GM23248 (cell line): Measurements from ENCODE around the gene SIRT6. TPM values are rescaled to one million over a fixed set of nuclear protein-coding genes. Genes with fewer than 3 reads are reported as not detected.

Experiments
- DNase-seq: peaks from one replicate; pipeline ENCODE4 v3.0.0-alpha.2; 2015
- H2AFZ ChIP-seq: fragments of 200-600 bp; sonication (generic); 2 replicates; pipeline ENCODE4 v1.6.1; 2016; ENCODE audit warnings: antibody characterized with exemption
- H3F3A ChIP-seq: fragments of 200-600 bp; sonication (generic); 2 replicates; pipeline ENCODE4 v1.6.1; 2016; ENCODE audit warnings: mild to moderate bottlenecking, antibody characterized with exemption, mixed run types; ENCODE audit not compliant: insufficient read depth
- H3K27ac ChIP-seq: fragments of 200-600 bp; sonication (generic); 2 replicates; pipeline ENCODE4 v1.5.1; 2016; ENCODE audit warnings: mild to moderate bottlenecking
- H3K27me3 ChIP-seq: fragments of 200-600 bp; sonication (generic); replicated peaks from 2 replicates; pipeline ENCODE4 v1.6.1; 2016; ENCODE audit warnings: mild to moderate bottlenecking; ENCODE audit not compliant: insufficient read depth
- H3K36me3 ChIP-seq: fragments of 200-600 bp; sonication (generic); 2 replicates; pipeline ENCODE4 v1.6.1; 2016; ENCODE audit warnings: low read depth, mild to moderate bottlenecking
- H3K4me1 ChIP-seq: fragments of 200-600 bp; sonication (generic); 2 replicates; pipeline ENCODE4 v1.6.1; 2016; ENCODE audit warnings: mild to moderate bottlenecking; ENCODE audit not compliant: insufficient read depth
- H3K4me2 ChIP-seq: fragments of 200-600 bp; sonication (generic); one replicate; pipeline ENCODE4 v1.6.1; 2016; ENCODE audit warnings: mild to moderate bottlenecking; ENCODE audit not compliant: unreplicated experiment
- H3K4me3 ChIP-seq: fragments of 200-600 bp; sonication (generic); 2 replicates; pipeline ENCODE4 v1.5.1; 2016; ENCODE audit warnings: mild to moderate bottlenecking
- H3K79me2 ChIP-seq: fragments of 200-600 bp; sonication (generic); 2 replicates; pipeline ENCODE4 v1.6.1; 2016; ENCODE audit warnings: mild to moderate bottlenecking; ENCODE audit not compliant: insufficient read depth
- H3K9ac ChIP-seq: fragments of 200-600 bp; sonication (generic); 2 replicates; pipeline ENCODE4 v1.6.1; 2016; ENCODE audit warnings: mild to moderate bottlenecking
- H3K9me2 ChIP-seq: fragments of 200-600 bp; sonication (generic); 2 replicates; pipeline ENCODE4 v1.6.1; 2016; ENCODE audit warnings: mixed run types, mild to moderate bottlenecking, moderate library complexity; ENCODE audit not compliant: insufficient read depth
- H3K9me3 ChIP-seq: fragments of 200-600 bp; sonication (generic); one replicate; pipeline ENCODE4 v1.6.1; 2017; ENCODE audit warnings: low read depth
- H4K20me1 ChIP-seq: fragments of 200-600 bp; sonication (generic); 2 replicates; pipeline ENCODE4 v1.6.0; 2016; ENCODE audit not compliant: insufficient read depth
- EZH2 ChIP-seq: fragments of 200-600 bp; sonication (generic); IDR thresholded peaks from 2 replicates; pipeline ENCODE4 v1.6.1; 2018; ENCODE audit warnings: antibody characterized with exemption, mild to moderate bottlenecking; ENCODE audit not compliant: insufficient read depth, poor library complexity, severe bottlenecking
- EZH2phosphoT487 ChIP-seq: fragments of 200-600 bp; sonication (generic); IDR thresholded peaks from 2 replicates; pipeline ENCODE4 v1.6.1; 2018; ENCODE audit warnings: antibody characterized with exemption, moderate library complexity, mild to moderate bottlenecking, low read depth; ENCODE audit not compliant: insufficient read depth
- WGBS, 2 experiments: methylation state at CpG; one replicate each; pipeline ENCODE4 v1.1.6; 2015 to 2017; ENCODE audit warnings: low lambda C conversion rate in 2 of 2, low coverage in 1 of 2; ENCODE audit errors: missing lambda C conversion rate in 2 of 2; 5-methylcytosine and 5-hydroxymethylcytosine counted together
- in situ Hi-C: fragments of 300-500 bp; cut with MboI; formaldehyde crosslinking; loops from 2 replicates; pipeline ENCODE4 v1.15.0; 2020
- polyA plus RNA-seq: library from polyadenylated mRNA; unstranded; fragments of >200 nt; fragmentation: Nextera tagmentation; extraction: Ambion mirVana; gene quantifications from 2 replicates; pipeline ENCODE4 v1.2.1, GENCODE V29; 2016
- total RNA-seq: library from RNA; depleted of rRNA; stranded (reverse); fragments of >200 nt; shearing (Covaris generic); gene quantifications from 2 replicates; pipeline ENCODE4 v1.2.3, GENCODE V29; 2014

The SIRT6 gene
- total and polyA plus RNA-seq, 2 experiments from 2014 or later, result 14.4 to 19.6 TPM

GRCh38 chr19:4215807-4216206 is 33.4 kb upstream of the SIRT6 start:
- Histone ChIP-seq H3K4me2 (no peak overlapping the region), H3K9ac (no peak overlapping the region), H4K20me1 (no peaks in the 10 kb centered on the region), H3K27ac (no peak overlapping the region), H3F3A (no peaks in the 10 kb centered on the region), H3K4me3 (no peak overlapping the region), H3K27me3 (no peaks in the 10 kb centered on the region), H3K9me3 (no peaks in the 10 kb centered on the region), H3K9me2 (no peaks in the 10 kb centered on the region), H3K79me2 (no peaks in the 10 kb centered on the region), H3K4me1 (no peaks in the 10 kb centered on the region), H3K36me3 (no peaks in the 10 kb centered on the region), H2AFZ (no peak overlapping the region)
- 36 to 38% methylated on average over 10 of the region's 10 CpGs for WGBS, 2 experiments
- DNase-seq, result no peak
- no peak for TF ChIP-seq EZH2
- no peak for TF ChIP-seq EZH2phosphoT487
- in situ Hi-C loops, result no loop called here

GRCh38 chr19:4213116-4213515 is 30.8 kb upstream of the SIRT6 start:
- in situ Hi-C loops, result no loop called here
- DNase-seq, result no peak
- H3K9me2 ChIP-seq, result no peaks in the 10 kb centered on the region
- no peak overlapping the region for H3K4me2 ChIP-seq
- no peaks in the 10 kb centered on the region for H3K9me3 ChIP-seq
- whole genome bisulfite sequencing, 2 experiments, result 77 to 94% methylated on average over 2 to 3 of the region's 3 CpGs
- H3K4me3 ChIP-seq, result no peak overlapping the region
- no peaks in the 10 kb centered on the region for H3K36me3 ChIP-seq
- H3F3A ChIP-seq, result no peaks in the 10 kb centered on the region
- TF ChIP-seq EZH2phosphoT487, result no peak
- no peak for TF ChIP-seq EZH2
- no peak overlapping the region for H3K9ac ChIP-seq
- no peaks in the 10 kb centered on the region for H3K4me1 ChIP-seq
- H3K27me3 ChIP-seq, result no peaks in the 10 kb centered on the region
- no peaks in the 10 kb centered on the region for H4K20me1 ChIP-seq
- H3K79me2 ChIP-seq, result no peaks in the 10 kb centered on the region
- no peak overlapping the region for H2AFZ ChIP-seq
- no peak overlapping the region for H3K27ac ChIP-seq

- H2AFZ ChIP-seq, result no peak overlapping the region
- no peak overlapping the region for H3K4me3 ChIP-seq
- H3F3A ChIP-seq, result no peaks in the 10 kb centered on the region
- no peaks in the 10 kb centered on the region for H3K36me3 ChIP-seq
- no peaks in the 10 kb centered on the region for H4K20me1 ChIP-seq
- 68 to 76% methylated on average over 12 to 15 of the region's 15 CpGs for WGBS, 2 experiments
- no peak overlapping the region for H3K4me2 ChIP-seq
- TF ChIP-seq EZH2 (no peak), EZH2phosphoT487 (no peak)
- no peaks in the 10 kb centered on the region for H3K27me3 ChIP-seq
- no peak overlapping the region for H3K27ac ChIP-seq
- H3K79me2 ChIP-seq, result no peaks in the 10 kb centered on the region
- H3K9me2 ChIP-seq, result no peaks in the 10 kb centered on the region
- no peaks in the 10 kb centered on the region for H3K4me1 ChIP-seq
- H3K9ac ChIP-seq, result no peak overlapping the region
- no peak for DNase-seq
- H3K9me3 ChIP-seq, result no peaks in the 10 kb centered on the region
- in situ Hi-C loops, result no loop called here
Observed at GRCh38 chr19:4210166-4210731, 27.9 kb upstream of the SIRT6 start.

GRCh38 chr19:4208385-4209094 is 26.2 kb upstream of the SIRT6 start:
- no peaks in the 10 kb centered on the region for H3K9me3 ChIP-seq
- TF ChIP-seq EZH2 (no peak), EZH2phosphoT487 (no peak)
- H3K9ac ChIP-seq, result no peak overlapping the region
- WGBS, 2 experiments, result 66 to 72% methylated on average over 12 to 13 of the region's 13 CpGs
- no peak overlapping the region for H3K4me3 ChIP-seq
- H3K4me1 ChIP-seq, result no peaks in the 10 kb centered on the region
- no peaks in the 10 kb centered on the region for H3K27me3 ChIP-seq
- H3K4me2 ChIP-seq, result no peak overlapping the region
- no peaks in the 10 kb centered on the region for H3K36me3 ChIP-seq
- no peak overlapping the region for H3K27ac ChIP-seq
- H3K79me2 ChIP-seq, result no peaks in the 10 kb centered on the region
- peak; percentile 48 for DNase-seq
- in situ Hi-C loops, result no loop called here
- H4K20me1 ChIP-seq, result no peaks in the 10 kb centered on the region
- H2AFZ ChIP-seq, result no peak overlapping the region
- H3F3A ChIP-seq, result no peaks in the 10 kb centered on the region
- no peaks in the 10 kb centered on the region for H3K9me2 ChIP-seq
